Gastrocnemius medialis (tissue), 4 donors: ENCODE data around the gene LPIN1. TPM values are rescaled to one million over a fixed set of nuclear protein-coding genes. Genes with fewer than 3 reads are reported as not detected.

Experiments used
- ATAC-seq, 2 donors: fragments of 150-250 bp; one replicate each; pipeline ENCODE4 v1.9.1; 2016
- DNase-seq, 2 donors: peaks; one replicate each; pipeline ENCODE4 v3.0.0-alpha.2; 2019
- H3K27ac ChIP-seq, 4 donors: fragments of 200-600 bp; sonication (generic); 1 replicate in 1 of 4; 2 replicates in 3 of 4; pipeline ENCODE4 v1.5.1; 2016 to 2018; ENCODE audit warnings: mild to moderate bottlenecking in 2 of 4, moderate library complexity in 1 of 4
- H3K27me3 ChIP-seq, 3 donors: fragments of 200-600 bp; sonication (generic) in 2 of 3; 1 replicate in 1 of 3; 2 replicates in 2 of 3; pipeline versions ENCODE4 v1.5.1 to v1.6.0; 2016 to 2019; ENCODE audit warnings: mild to moderate bottlenecking in 1 of 3, moderate library complexity in 1 of 3
- H3K36me3 ChIP-seq, 2 donors: fragments of 200-600 bp; sonication (generic) in 1 of 2; one replicate each; pipeline ENCODE4 v1.5.1; 2017 to 2018
- H3K4me1 ChIP-seq, 2 donors: fragments of 200-600 bp; sonication (generic) in 1 of 2; one replicate each; pipeline ENCODE4 v1.5.1; 2016 to 2017; ENCODE audit warnings: mild to moderate bottlenecking in 2 of 2
- H3K4me3 ChIP-seq, 4 donors: fragments of 200-600 bp; sonication (generic) in 3 of 4; 1 replicate in 1 of 4; 2 replicates in 3 of 4; pipeline ENCODE4 v1.5.1; 2016 to 2019; ENCODE audit warnings: mild to moderate bottlenecking in 2 of 4
- H3K9me3 ChIP-seq, 3 donors: fragments of 200-600 bp; sonication (generic) in 2 of 3; 1 replicate in 1 of 3; 2 replicates in 2 of 3; pipeline ENCODE4 v1.5.1; 2016 to 2019
- CTCF ChIP-seq, 5 experiments: fragments of 450-650 bp in 3 of 5; fragments of 200-600 bp in 2 of 5; sonication (generic) in 2 of 5; IDR thresholded peaks in 4 of 5; conservative IDR thresholded peaks in 1 of 5; 1 replicate in 4 of 5; 2 replicates in 1 of 5; pipeline ENCODE4 v1.5.1; 2016 to 2019; ENCODE audit warnings: antibody characterized with exemption in 5 of 5, mild to moderate bottlenecking in 3 of 5, moderate library complexity in 3 of 5
- POLR2A ChIP-seq, 2 donors: fragments of 450-650 bp; IDR thresholded peaks; one replicate each; pipeline ENCODE4 v1.6.1; 2017; ENCODE audit warnings: antibody characterized with exemption in 2 of 2, mild to moderate bottlenecking in 2 of 2, moderate library complexity in 2 of 2
- in situ Hi-C, 4 donors: fragments of 200-750 bp; cut with MboI; loops; one replicate each; pipeline versions ENCODE4 v1.15.0 to v1.8.0; 2017; ENCODE audit warnings: low sequenced_read_pairs in 4 of 4
- intact Hi-C: fragments of 100-400 bp; cut with DNase I; formaldehyde crosslinking; loops from one replicate; pipeline ENCODE4 v1.15.1; 2023; ENCODE audit warnings: low total_unique reads
- microRNA counts, 2 donors: library from miRNA; unstranded; fragments of <30 nt; microRNA quantifications; one replicate each; lab custom pipeline; 2016
- microRNA-seq, 2 donors: library from miRNA; unstranded; fragments of <30 nt; microRNA quantifications; one replicate each; pipeline ENCODE4, GENCODE V29; 2016; ENCODE audit warnings: borderline replicate concordance in 2 of 2
- total RNA-seq, 4 donors: library from RNA; depleted of rRNA; stranded (reverse); fragments of >200 nt; gene quantifications; one replicate each; pipeline versions ENCODE4 v1.1.0 to v1.2.3, GENCODE V29; 2016

LPIN1 gene
- total RNA-seq, 4 donors from 2014 or later: 292 to 606 (median 472) TPM

- ATAC-seq (no peak), DNase-seq (no peak)
- intact Hi-C loops: no loop called here
- no peak for TF ChIP-seq POLR2A (IDR thresholded peaks at IDR 0.05)
- no peak for TF ChIP-seq CTCF (IDR thresholded peaks at IDR 0.05 in 4 of 5, conservative IDR thresholded peaks at IDR 0.05 in 1 of 5)
- in situ Hi-C loops: no loop called here
- H3K27ac ChIP-seq: no peak overlapping the region
- no peaks in the 10 kb centered on the region for H3K27me3 ChIP-seq
- H3K4me1 ChIP-seq: no peaks in the 10 kb centered on the region
- no peaks in the 10 kb centered on the region for H3K9me3 ChIP-seq
- H3K36me3 ChIP-seq: no peaks in the 10 kb centered on the region
- no peak overlapping the region for H3K4me3 ChIP-seq
Observed at GRCh38 chr2:11876436-11876835, 130.0 kb downstream of the LPIN1 start.

- no peak for DNase-seq
- intact Hi-C loops: no loop called here
- TF ChIP-seq CTCF (IDR thresholded peaks at IDR 0.05 in 4 of 5, conservative IDR thresholded peaks at IDR 0.05 in 1 of 5): no peak
- no peak for TF ChIP-seq POLR2A (IDR thresholded peaks at IDR 0.05)
- H3K9me3 ChIP-seq: no peaks in the 10 kb centered on the region
- no peaks in the 10 kb centered on the region for H3K36me3 ChIP-seq
- in situ Hi-C loops: no loop called here
- no peak overlapping the region for H3K27ac ChIP-seq
- ATAC-seq: no peak
- H3K4me1 ChIP-seq: no peaks in the 10 kb centered on the region
- H3K4me3 ChIP-seq: no peak overlapping the region
- no peaks in the 10 kb centered on the region for H3K27me3 ChIP-seq
Observed at GRCh38 chr2:11876889-11877288, 130.5 kb downstream of the LPIN1 start.

MicroRNA genes within 50 kb of the gene (microRNA counts, 767-probe panel; counts per million panel counts)
- microRNA hsa-miR-548s (lab: Ali Mortazavi, UCI): 356 to 448 counts per million in 2 donors

Small RNA genes lying within 50 kb of the gene (microRNA-seq; reads per million reads assigned to microRNA genes)
- gene MIR4262 (0 reads per million in 2 donors), gene MIR548S (0 to 4.3 reads per million in 2 donors)

Other genes with a start within 250 kb of the LPIN1 start
- 1 to 10 TPM; 1.7 to 9.3 (median 2.6) TPM for gene GREB1, start 212.6 kb upstream of the LPIN1 start, total RNA-seq
- gene NTSR2, start 76.4 kb upstream of the LPIN1 start, total RNA-seq: under 1 TPM in 2 of 4 donors, not detected in 2; 0.62 to 0.85 TPM